ENCODE measurements around the gene UQCR11.

DNA sequence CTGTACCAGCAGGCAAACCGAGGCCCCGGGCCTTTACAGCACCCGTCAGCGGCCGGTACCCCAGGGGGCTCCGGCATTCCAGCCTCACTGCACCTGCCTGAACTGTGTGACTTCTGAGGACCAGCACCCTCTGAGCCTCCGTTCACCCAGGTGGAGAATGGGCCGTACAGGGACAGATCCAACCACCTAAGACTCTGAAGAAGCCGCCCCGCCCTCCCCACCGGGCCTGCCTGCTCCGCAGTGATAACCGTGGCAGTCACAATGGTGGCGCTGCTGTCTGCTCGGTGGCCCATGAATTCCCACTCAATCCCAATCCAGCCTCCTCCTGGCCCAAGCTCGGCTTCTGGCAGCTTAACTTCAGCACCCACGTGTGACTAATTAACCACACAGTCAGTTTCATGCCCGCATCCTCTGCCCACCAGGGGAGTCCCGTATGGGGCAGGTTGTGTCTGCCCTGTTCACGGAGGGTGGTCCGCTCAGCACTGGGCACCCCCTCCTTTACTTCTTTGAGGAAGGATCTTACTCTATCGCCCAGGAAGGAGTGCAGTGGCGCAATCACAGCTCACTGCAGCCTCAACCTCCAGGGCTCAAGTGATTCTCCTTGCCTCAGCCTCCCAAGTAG, 43.8 kb upstream of the UQCR11 start:
- no peak for TF ChIP-seq POLR2AphosphoS5 (IDR thresholded peaks at IDR 0.05)
- TF ChIP-seq, protein P1, sequence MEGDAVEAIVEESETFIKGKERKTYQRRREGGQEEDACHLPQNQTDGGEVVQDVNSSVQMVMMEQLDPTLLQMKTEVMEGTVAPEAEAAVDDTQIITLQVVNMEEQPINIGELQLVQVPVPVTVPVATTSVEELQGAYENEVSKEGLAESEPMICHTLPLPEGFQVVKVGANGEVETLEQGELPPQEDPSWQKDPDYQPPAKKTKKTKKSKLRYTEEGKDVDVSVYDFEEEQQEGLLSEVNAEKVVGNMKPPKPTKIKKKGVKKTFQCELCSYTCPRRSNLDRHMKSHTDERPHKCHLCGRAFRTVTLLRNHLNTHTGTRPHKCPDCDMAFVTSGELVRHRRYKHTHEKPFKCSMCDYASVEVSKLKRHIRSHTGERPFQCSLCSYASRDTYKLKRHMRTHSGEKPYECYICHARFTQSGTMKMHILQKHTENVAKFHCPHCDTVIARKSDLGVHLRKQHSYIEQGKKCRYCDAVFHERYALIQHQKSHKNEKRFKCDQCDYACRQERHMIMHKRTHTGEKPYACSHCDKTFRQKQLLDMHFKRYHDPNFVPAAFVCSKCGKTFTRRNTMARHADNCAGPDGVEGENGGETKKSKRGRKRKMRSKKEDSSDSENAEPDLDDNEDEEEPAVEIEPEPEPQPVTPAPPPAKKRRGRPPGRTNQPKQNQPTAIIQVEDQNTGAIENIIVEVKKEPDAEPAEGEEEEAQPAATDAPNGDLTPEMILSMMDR (IDR thresholded peaks at IDR 0.05): no peak

All from sigmoid colon (tissue), 4 donors.